Gastrocnemius medialis (tissue), 4 donors: Measurements from ENCODE around the gene KRT78. TPM values are rescaled to one million over a fixed set of nuclear protein-coding genes. Genes with fewer than 3 reads are reported as not detected.

Source experiments
- ATAC-seq, 2 donors: fragments of 150-250 bp; one replicate each; pipeline ENCODE4 v1.9.1; 2016
- DNase-seq, 2 donors: peaks; one replicate each; pipeline ENCODE4 v3.0.0-alpha.2; 2019
- H3K27ac ChIP-seq, 4 donors: fragments of 200-600 bp; sonication (generic); 1 replicate in 1 of 4; 2 replicates in 3 of 4; pipeline ENCODE4 v1.5.1; 2016 to 2018; ENCODE audit warnings: mild to moderate bottlenecking in 2 of 4, moderate library complexity in 1 of 4
- H3K27me3 ChIP-seq, 3 donors: fragments of 200-600 bp; sonication (generic) in 2 of 3; 1 replicate in 1 of 3; 2 replicates in 2 of 3; pipeline versions ENCODE4 v1.5.1 to v1.6.0; 2016 to 2019; ENCODE audit warnings: mild to moderate bottlenecking in 1 of 3, moderate library complexity in 1 of 3
- H3K36me3 ChIP-seq, 2 donors: fragments of 200-600 bp; sonication (generic) in 1 of 2; one replicate each; pipeline ENCODE4 v1.5.1; 2017 to 2018
- H3K4me1 ChIP-seq, 2 donors: fragments of 200-600 bp; sonication (generic) in 1 of 2; one replicate each; pipeline ENCODE4 v1.5.1; 2016 to 2017; ENCODE audit warnings: mild to moderate bottlenecking in 2 of 2
- H3K4me3 ChIP-seq, 4 donors: fragments of 200-600 bp; sonication (generic) in 3 of 4; 1 replicate in 1 of 4; 2 replicates in 3 of 4; pipeline ENCODE4 v1.5.1; 2016 to 2019; ENCODE audit warnings: mild to moderate bottlenecking in 2 of 4
- H3K9me3 ChIP-seq, 3 donors: fragments of 200-600 bp; sonication (generic) in 2 of 3; 1 replicate in 1 of 3; 2 replicates in 2 of 3; pipeline ENCODE4 v1.5.1; 2016 to 2019
- CTCF ChIP-seq, 5 experiments: fragments of 450-650 bp in 3 of 5; fragments of 200-600 bp in 2 of 5; sonication (generic) in 2 of 5; IDR thresholded peaks in 4 of 5; conservative IDR thresholded peaks in 1 of 5; 1 replicate in 4 of 5; 2 replicates in 1 of 5; pipeline ENCODE4 v1.5.1; 2016 to 2019; ENCODE audit warnings: antibody characterized with exemption in 5 of 5, mild to moderate bottlenecking in 3 of 5, moderate library complexity in 3 of 5
- POLR2A ChIP-seq, 2 donors: fragments of 450-650 bp; IDR thresholded peaks; one replicate each; pipeline ENCODE4 v1.6.1; 2017; ENCODE audit warnings: antibody characterized with exemption in 2 of 2, mild to moderate bottlenecking in 2 of 2, moderate library complexity in 2 of 2
- in situ Hi-C, 4 donors: fragments of 200-750 bp; cut with MboI; loops; one replicate each; pipeline versions ENCODE4 v1.15.0 to v1.8.0; 2017; ENCODE audit warnings: low sequenced_read_pairs in 4 of 4
- intact Hi-C: fragments of 100-400 bp; cut with DNase I; formaldehyde crosslinking; loops from one replicate; pipeline ENCODE4 v1.15.1; 2023; ENCODE audit warnings: low total_unique reads
- total RNA-seq, 4 donors: library from RNA; depleted of rRNA; stranded (reverse); fragments of >200 nt; gene quantifications; one replicate each; pipeline versions ENCODE4 v1.1.0 to v1.2.3, GENCODE V29; 2016

The KRT78 gene
- total RNA-seq, 4 donors from 2014 or later: not detected

- H3K9me3 ChIP-seq: no peaks in the 10 kb centered on the region
- H3K27ac ChIP-seq: no peak overlapping the region
- in situ Hi-C loops (no loop called here), intact Hi-C loops (no loop called here)
- no peak overlapping the region for H3K4me3 ChIP-seq
- H3K4me1 ChIP-seq: no peaks in the 10 kb centered on the region
- ATAC-seq (no peak), DNase-seq (no peak)
- no peaks in the 10 kb centered on the region for H3K36me3 ChIP-seq
- H3K27me3 ChIP-seq: no peaks in the 10 kb centered on the region
- TF ChIP-seq POLR2A (IDR thresholded peaks at IDR 0.05) (no peak), CTCF (IDR thresholded peaks at IDR 0.05 in 4 of 5, conservative IDR thresholded peaks at IDR 0.05 in 1 of 5) (no peak)
Measured at GRCh38 chr12:52805739-52806138, 43.1 kb downstream of the KRT78 start.

GRCh38 chr12:52805000-52805399 is 43.8 kb downstream of the KRT78 start:
- TF ChIP-seq CTCF (IDR thresholded peaks at IDR 0.05 in 4 of 5, conservative IDR thresholded peaks at IDR 0.05 in 1 of 5): no peak
- TF ChIP-seq POLR2A (IDR thresholded peaks at IDR 0.05): no peak
- in situ Hi-C loops: no loop called here
- no peaks in the 10 kb centered on the region for H3K4me1 ChIP-seq

GRCh38 chr12:52802442-52802841 is 46.4 kb downstream of the KRT78 start:
- in situ Hi-C loops (no loop called here), intact Hi-C loops (no loop called here)
- TF ChIP-seq POLR2A (IDR thresholded peaks at IDR 0.05) (no peak), CTCF (IDR thresholded peaks at IDR 0.05 in 4 of 5, conservative IDR thresholded peaks at IDR 0.05 in 1 of 5) (no peak)
- H3K4me1 ChIP-seq: no peaks in the 10 kb centered on the region
- H3K27me3 ChIP-seq: no peaks in the 10 kb centered on the region
- no peak overlapping the region for H3K27ac ChIP-seq
- H3K36me3 ChIP-seq: no peaks in the 10 kb centered on the region
- no peak overlapping the region for H3K4me3 ChIP-seq
- no peaks in the 10 kb centered on the region for H3K9me3 ChIP-seq
- ATAC-seq: no peak
- DNase-seq: no peak

More at GRCh38 chr12:52805000-52805399, 43.8 kb downstream of the KRT78 start:
- DNase-seq (no peak), ATAC-seq (no peak)
- intact Hi-C loops: no loop called here
- no peaks in the 10 kb centered on the region for H3K27me3 ChIP-seq
- no peaks in the 10 kb centered on the region for H3K9me3 ChIP-seq
- no peaks in the 10 kb centered on the region for H3K36me3 ChIP-seq
- H3K4me3 ChIP-seq: no peak overlapping the region
- H3K27ac ChIP-seq: no peak overlapping the region

- Histone ChIP-seq H3K4me1 (no peaks in the 10 kb centered on the region), H3K4me3 (no peak overlapping the region), H3K36me3 (no peaks in the 10 kb centered on the region), H3K27ac (no peak overlapping the region), H3K9me3 (no peaks in the 10 kb centered on the region), H3K27me3 (no peaks in the 10 kb centered on the region)
- no peak for ATAC-seq
- no peak for DNase-seq
- intact Hi-C loops: no loop called here
- TF ChIP-seq POLR2A (IDR thresholded peaks at IDR 0.05): no peak
- in situ Hi-C loops: no loop called here
Measured at GRCh38 chr12:52801773-52802172, 47.0 kb downstream of the KRT78 start.

GRCh38 chr12:52800259-52800917 is 48.4 kb downstream of the KRT78 start:
- ATAC-seq (no peak), DNase-seq (no peak)
- Histone ChIP-seq H3K4me3 (no peak overlapping the region), H3K27ac (no peak overlapping the region), H3K36me3 (no peaks in the 10 kb centered on the region), H3K4me1 (no peaks in the 10 kb centered on the region), H3K9me3 (no peaks in the 10 kb centered on the region), H3K27me3 (no peaks in the 10 kb centered on the region)
- intact Hi-C loops (no loop called here), in situ Hi-C loops (no loop called here)
- TF ChIP-seq CTCF (IDR thresholded peaks at IDR 0.05 in 4 of 5, conservative IDR thresholded peaks at IDR 0.05 in 1 of 5): no peak
- no peak for TF ChIP-seq POLR2A (IDR thresholded peaks at IDR 0.05)
